ENCODE data around the gene RSKR.
"Not testable (repeated sequence)": the region's sequence is repeated elsewhere in the genome, so short reads cannot be mapped to it uniquely, and the experiment has no call there.

The RSKR gene

DNA sequence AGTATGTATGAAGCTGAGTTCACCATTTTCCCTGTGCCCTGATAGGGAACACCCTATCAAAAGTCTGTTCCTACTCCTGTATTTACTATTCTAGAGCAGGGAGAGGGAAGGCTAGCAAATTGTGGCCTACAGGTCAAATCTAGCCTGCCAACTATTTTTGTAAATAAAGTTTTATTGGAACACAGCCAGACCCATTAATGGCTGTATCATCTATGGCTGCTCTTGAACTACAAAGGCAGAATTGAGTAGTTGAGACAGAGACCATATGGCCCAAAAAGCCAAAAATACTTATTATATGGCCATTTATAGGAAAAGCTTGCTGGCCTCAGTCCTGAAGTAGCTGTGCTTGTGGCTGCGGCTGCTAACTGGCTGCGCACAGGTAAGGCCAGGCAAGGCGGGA lies 33.0 kb downstream of the RSKR start:
- FAIRE-seq = no peak
- no peak for DNase-seq (ENCODE audit: extremely low spot score, insufficient read length, low read depth)

DNA sequence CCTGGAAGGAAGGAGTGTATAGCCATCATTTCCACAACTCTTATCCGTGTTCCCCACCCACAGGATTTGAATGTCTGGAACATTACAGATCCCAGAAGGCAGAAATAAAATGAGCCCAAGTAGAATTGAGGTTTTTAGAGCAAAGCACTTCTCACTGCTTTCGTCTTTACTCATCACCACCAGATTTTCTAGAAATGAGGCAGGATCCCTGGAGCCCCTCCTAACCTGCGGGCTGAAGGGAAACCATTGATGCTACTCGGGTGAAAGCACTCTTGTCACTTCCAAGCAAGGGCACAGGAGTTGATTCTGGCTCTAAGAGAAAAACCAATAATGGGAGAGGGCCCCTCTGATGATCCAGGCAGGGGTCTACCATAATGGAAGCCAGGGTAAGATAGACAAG lies 34.5 kb downstream of the RSKR start:
- FAIRE-seq = no peak
- DNase-seq (ENCODE audit: extremely low spot score, insufficient read length, low read depth) = no peak

DNA sequence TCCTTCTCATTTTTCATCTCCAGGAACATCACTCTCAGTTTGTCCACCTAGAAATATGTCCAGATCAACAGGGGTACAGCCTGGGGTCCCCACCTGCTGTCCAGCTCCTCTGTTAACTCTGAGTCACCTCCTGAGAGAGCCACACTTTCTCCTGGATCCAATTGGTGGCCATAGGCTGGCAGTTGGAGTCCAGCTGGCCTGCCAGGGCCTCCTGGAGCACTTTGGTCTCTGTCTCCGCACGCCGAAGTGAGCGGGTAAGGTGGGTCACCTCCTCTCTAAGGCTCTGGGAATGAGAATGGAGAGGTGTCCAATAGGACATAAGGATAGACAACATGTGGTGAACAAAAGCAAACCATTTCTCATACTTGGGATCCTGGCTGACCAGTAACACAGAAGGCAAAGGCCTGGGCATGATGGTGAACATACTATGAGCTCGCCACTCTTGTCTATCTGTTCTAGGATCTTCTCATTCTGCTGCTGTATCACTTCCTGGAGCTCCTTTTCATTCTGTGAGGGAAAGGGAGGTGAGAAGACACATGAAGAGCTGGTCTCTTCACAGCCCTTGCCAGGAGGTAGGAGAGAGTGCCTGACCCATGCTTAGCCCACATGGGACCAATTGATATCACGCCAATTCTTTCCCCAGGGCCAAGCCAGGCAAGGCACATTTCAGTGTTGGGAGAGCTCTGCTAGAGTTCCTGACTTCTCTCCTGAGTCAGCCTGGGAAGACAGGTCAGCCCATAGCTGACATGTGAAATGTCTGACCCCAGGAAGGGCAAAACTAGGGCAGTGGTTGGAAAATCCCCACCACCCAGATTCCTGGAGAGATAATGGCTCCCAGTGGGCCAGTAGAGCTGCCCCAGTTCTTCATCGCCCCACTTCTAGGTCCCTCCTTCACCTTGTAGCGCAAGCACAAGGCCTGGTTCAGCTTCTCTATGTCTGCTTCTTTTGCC lies 35.5 kb downstream of the RSKR start:
- FAIRE-seq = no peak

DNA sequence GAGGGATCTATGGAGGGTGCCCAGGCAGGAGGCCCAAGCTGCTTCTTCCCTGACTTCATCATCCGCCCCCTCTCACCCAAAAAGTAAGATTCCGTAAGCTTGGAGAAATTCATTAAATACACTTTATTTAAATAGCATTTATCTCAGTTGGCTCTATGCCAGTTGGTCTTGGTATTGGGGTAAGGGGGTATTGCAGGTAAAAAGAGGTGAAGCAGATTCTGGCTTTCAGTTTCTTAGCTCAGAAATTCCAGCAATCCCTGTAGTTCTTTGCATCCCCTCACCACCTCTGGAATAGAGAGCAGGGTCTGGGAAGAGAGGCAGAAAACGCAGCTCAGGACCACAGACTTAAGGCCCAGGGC lies 36.5 kb downstream of the RSKR start:
- no peak for DNase-seq (ENCODE audit: extremely low spot score, insufficient read length, low read depth)

More for the DNA sequence above, 35.5 kb downstream of the RSKR start:
- no peak for DNase-seq (ENCODE audit: extremely low spot score, insufficient read length, low read depth)

DNA sequence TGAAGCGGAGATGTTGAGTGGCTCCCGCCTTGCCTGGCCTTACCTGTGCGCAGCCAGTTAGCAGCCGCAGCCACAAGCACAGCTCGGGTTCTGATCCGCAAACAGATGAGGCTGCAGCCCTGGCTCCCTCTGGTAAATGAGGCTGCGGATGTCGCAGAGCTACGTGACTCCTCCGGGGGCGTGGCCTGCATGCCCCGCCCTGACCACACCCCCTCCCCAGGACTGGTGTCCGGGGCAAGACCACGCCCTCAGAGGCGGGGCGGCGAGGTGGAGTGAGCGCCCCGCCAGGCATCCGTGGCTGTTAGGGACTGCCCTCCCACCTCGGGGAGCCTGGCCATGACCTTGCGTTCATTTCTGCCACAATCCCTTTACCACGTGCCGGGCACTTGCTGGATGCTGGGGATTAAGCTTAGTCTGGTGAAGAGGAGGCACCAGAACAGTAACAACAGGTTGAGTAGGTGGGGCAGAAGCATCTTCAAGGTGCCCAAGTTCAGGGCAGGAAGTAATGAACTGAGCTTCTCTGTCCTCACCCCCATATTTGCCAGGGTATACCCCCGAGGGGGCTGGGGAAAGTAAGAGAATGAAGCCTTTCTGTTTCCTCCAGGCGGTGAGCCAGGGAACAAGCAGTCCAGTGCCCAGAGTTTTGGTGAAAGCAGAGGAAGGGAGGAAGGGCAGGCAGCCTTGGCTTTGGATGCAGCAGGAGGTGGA lies 37.1 kb downstream of the RSKR start, which contains the start of gene ALDOC:
Gene ALDOC (minus strand): TSS at position 138 of the 708 bp plus-strand sequence. CDS start 1,363 bp downstream, outside the sequence.
- DNase-seq (ENCODE audit: extremely low spot score, insufficient read length, low read depth) (peak; percentile 98), FAIRE-seq (peak; percentile 96)

More for the DNA sequence above, 36.5 kb downstream of the RSKR start:
- no peak for FAIRE-seq

DNA sequence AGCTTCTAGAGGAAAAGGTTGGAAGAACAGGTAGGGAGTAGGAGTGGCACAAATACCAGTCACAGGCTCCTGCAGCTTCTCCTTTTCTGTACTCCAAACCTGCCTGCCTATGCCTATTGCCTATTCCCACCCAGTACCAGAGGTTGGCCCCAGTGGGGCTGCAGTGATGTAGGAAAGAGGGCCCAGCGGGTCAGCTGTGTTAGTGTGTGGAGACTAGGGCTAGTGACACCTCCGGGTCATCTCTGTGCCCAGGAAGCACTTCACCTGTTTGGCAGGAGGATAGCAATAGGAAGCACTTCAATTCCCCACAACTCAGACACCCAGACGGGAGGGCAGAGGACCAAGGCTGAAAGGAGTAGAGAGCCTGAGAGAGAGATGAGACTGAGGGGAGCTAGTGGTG lies 38.0 kb downstream of the RSKR start:
- not testable (repeated sequence) for DNase-seq (ENCODE audit: extremely low spot score, insufficient read length, low read depth)
- FAIRE-seq = peak; percentile 18

DNA sequence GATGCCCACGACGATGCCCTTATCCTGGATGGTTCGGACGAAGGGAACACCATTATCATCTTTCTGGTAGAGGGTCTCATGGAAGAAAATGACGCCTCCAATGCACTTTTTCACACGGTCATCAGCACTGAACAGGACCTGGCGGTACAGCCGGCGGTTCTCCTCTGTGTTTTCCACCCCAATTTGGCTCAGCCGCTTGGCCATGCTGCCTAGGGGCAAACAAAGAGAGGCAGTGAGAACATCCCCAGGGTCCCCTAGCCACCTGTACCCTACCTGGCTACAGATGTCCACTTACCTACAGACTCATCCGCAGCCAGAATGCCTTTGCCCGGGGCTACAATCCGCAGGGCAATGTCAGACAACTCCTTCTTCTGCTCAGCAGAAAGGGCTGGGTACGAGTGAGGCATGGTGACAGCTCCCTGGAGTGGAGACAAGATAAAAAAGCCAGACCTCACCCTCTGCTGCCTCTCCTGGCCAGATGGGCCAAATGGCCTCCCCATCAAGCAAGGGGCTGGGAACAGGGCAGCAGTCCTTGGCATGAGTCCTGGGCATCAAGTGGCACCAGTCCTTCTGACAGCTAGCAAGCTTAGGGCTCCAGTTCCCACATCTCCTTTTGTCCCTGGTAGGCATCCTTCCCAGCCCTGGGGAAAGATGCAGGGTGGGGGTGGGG lies 38.7 kb downstream of the RSKR start:
- no peak for DNase-seq (ENCODE audit: extremely low spot score, insufficient read length, low read depth)
- FAIRE-seq = no peak

DNA sequence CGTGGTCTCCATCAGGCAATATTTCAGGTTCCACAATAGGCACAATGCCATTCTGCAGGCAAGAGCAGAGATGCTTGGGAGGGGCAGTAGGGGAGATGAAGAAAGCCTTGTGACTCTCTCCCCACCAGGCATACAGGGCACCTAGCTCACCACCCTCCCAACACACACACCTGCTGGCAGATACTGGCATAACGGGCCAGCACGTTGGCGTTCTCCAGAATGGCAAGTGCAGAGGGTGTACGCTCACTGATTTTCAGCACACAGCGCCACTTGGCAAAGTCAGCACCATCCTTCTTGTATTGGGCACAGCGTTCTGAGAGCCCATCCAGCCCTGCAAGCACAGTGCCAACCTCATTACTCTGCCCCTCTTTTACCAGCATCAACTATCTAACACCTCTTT lies 39.5 kb downstream of the RSKR start:
- FAIRE-seq (no peak), DNase-seq (ENCODE audit: extremely low spot score, insufficient read length, low read depth) (no peak)

DNA sequence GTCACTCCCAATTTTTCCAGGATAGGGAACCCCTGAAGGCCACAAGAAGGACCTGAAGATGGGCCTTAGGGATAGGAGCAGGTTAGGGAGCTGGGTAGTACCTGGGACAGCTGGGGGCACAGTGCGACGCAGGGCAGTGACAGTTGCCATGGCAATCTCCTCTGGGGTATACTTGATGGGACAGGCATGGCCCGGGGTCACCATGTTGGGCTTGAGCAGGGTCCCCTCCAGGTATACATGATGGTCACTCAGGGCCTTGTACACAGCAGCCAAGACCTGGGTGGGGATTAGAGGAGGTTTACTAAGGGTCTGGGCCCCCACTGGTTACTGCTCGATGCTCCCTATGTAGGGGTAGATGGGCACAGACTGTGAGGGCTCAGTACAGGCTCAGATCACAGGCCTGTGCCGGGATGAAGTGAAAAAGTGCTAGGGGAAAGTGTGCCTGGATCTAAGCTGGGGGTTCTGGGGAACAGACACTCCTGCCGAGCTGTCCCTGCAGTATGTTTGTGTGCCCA lies 40.0 kb downstream of the RSKR start:
- DNase-seq (ENCODE audit: extremely low spot score, insufficient read length, low read depth) (no peak), FAIRE-seq (no peak)

DNA sequence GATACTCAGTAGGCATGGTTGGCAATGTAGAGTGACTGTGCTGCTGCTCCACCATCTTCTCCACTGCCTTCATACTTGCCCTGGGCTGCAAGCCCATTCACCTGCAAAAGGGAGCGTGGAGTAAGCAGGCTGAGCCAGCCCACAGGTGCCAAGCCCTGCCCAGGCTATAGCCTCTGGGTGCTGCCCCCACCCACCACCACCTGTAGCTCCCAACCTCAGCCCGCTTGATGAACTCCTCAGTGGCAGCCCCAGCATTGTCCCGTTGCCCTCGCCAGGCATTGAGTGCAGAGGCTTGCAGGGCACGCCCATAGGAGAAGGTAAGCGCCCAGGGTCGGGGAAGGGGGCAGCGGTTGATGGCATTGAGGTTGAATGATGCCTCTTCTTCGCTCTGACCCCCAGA lies 40.5 kb downstream of the RSKR start:
- DNase-seq (ENCODE audit: extremely low spot score, insufficient read length, low read depth) = no peak
- FAIRE-seq = no peak

DNA sequence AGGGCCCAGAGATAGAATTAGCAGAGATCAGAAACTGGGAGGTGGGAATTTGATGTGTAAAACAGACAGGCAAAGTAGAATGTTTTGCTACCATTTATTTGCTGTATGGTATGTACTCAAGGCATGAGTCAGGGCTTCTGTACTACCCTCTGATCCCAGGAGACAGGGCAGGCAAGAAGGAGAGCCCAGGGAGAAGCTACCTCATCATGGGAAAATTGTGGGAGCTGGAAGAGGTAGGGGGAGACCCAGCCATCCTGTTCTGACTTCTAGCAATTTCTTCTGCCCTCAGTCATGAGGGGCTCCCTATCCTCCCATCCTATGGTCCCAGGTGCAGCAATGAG lies 41.0 kb downstream of the RSKR start:
- no peak for FAIRE-seq
- no peak for DNase-seq (ENCODE audit: extremely low spot score, insufficient read length, low read depth)

DNA sequence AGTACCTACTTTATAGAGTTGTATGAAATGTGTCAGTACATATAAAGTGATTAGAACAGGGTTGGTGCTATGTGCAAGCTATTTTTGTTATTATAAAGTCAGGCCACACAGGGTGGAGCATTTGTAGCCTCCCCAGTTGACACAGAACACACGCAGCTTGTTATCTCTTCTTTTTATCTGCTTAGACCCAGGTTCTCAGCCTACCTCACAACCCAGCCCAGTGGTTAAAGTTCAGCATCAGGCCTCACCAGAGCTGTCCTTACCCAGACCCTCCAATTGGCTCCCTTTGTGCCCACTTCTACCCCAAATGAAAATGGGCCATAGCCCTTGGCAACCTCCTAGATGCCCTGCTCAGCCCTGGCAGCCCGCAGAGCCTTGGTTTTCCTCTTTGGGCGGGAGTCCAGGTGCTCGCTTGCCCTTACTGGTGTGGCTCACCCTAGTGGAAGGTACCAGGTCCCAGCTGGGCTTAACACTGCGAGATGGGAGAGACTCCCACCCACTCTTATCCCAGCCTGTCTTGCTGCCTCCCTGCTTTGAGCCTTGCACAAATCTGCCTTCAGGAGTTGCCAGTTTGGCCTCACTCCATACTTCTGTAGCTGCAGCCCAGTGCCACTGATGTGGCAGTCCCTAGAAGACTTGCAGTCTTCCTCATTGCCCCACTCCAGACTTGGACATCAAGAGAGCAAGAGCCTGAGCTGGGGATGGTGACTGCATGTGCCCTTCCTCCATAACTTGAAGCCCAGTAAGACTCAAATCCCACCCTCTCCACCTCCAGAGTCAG lies 41.5 kb downstream of the RSKR start:
- no peak for DNase-seq (ENCODE audit: extremely low spot score, insufficient read length, low read depth)
- FAIRE-seq = no peak

DNA sequence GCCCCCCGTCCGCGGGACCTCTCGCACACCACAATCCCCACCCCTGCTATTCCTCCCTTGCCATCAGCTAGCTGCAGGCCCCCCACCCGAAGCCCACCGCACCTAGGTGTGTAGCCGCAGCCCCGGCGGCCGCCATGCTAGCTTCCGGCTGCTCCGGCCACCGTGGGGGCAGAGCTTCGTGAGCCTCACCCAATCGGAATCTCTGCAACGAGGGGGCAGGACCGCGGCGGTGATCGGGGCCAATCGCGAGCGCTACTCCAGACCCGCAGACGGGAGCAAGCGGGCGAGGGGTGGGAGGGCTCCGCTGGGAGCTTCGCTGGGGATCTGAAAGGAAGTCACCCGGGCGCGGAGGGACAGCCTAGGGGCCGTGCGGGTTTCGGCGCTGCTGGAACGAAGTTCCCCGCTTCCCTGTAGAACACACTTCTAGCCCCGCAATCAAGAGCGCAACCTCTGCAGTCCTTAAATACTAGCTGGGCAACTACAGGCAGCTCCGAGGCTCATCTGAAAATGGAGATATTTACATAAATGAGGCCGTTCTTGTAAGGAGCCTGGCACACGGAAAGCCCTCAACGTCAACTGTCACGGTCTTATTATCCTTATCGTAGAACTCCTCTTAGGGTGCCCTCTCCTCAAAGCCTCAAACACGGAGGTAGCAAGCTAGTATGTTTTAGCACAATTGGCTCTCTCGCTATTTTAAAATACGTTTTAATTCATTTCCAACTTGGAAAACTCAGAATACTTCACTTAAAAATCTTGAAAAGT lies 42.4 kb downstream of the RSKR start, which contains the start of gene PIGS:
Gene PIGS (minus strand): TSS at position 164 of the 762 bp plus-strand sequence. CDS start 28 bp downstream, at position 136.
- peak; percentile 92 for DNase-seq (ENCODE audit: extremely low spot score, insufficient read length, low read depth)
- FAIRE-seq = peak; percentile 94

DNA sequence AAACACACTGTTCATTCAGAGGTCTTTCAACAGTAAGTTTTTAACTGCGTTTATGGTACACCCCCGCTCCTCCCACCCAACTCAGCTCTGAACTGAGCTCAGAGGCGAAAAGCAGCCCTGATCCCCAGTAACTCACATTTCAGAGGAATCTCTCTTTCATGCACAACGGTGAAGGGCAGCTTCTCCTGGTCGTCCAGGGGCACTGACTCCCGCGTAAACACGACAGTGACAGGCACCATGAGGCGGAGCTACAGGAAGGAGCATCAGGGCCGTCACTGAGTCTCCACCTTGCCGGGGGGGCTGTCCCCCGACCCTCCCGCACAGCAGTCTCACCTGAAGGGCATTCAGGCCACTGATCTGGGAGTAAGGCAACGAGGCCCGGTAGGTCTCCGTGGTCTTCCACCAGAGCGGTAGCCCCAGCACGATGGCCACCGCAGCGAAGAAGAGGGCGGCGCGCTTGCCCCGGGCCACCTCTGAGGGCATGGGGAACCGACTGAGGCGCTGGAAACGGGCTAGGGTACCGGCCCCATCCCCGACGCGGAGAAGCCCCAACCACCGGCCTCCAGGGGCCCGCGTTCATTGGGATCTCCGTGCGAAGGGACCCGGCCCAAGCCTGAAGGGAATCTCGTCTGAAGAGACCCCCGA lies 43.1 kb downstream of the RSKR start:
- DNase-seq (ENCODE audit: extremely low spot score, insufficient read length, low read depth) (no peak), FAIRE-seq (peak; percentile 60)

DNA sequence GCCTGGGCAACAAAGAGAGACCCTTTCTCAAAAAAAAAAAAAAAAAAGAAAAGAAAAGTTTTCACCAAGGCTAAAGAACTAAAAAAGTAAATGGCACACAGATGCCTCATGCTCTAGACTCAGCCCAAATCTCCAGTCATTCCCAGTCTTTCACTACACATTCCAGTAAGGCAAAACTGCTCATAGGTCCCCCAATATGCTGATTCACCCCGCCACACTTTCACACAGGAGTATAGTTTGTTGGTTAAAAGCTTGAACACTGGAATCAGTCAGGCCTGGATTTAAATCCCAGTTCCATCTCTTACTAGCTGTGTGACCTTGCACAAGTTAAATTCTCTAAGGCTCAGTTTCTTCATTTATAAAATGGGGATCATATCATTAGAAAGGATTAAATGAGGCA lies 44.5 kb downstream of the RSKR start:
- FAIRE-seq (no peak), DNase-seq (ENCODE audit: extremely low spot score, insufficient read length, low read depth) (no peak)

DNA sequence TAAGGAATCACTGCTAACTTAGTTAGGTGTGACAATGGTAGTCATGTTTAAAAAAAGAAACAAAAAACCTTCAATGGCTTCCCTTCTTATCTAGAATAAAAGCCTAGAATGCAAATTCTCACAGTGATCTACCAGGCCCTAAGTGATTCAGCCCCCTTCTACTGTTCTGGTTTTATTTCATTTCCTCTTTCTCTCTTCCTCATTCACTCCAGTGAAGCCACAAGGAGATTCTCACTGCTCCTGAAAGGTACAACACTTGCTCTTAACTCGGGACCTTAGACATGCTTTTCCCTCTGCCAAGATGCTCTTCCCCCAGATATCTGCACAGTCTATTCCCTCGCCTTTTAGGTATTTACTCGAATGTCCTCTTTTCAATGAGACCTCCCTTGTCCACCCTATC lies 46.4 kb downstream of the RSKR start:
- no peak for DNase-seq (ENCODE audit: extremely low spot score, insufficient read length, low read depth)
- peak; percentile 79 for FAIRE-seq

DNA sequence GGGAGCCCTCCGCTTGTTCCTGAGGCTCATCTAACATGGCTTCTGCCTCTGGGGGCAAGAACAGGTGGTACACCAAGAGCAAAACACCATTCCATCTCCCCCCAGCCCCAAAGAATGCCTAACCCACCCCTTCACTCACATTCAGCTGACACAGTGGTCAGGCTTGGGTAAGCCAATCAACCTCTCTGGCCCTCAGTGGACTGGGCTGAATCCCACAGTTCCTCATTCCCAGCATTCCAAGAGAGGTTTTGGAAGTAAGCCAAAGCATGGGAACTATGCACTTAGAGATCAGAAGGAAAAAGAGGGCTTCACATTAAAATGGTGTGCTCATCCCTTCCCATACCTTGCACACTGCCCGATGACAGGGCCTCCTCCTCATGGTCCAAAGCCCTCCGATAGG lies 50.5 kb downstream of the RSKR start:
- DNase-seq (ENCODE audit: extremely low spot score, insufficient read length, low read depth) = no peak
- FAIRE-seq = no peak
